ENCODE measurements around the gene APOBEC3H.
A peak's percentile ranks its signal among the peaks of the same experiment; 100 is the strongest.

APOBEC3H gene

GRCh38 chr22:39087881-39088684 is 9.0 kb upstream of the APOBEC3H start:
- Mint-ChIP-seq H3K4me3 (peak overlapping the region; percentile 25 to 82), H3K27ac (peak overlapping the region; percentile 96 to 99), H3K27me3 (no peaks in the 10 kb centered on the region), H3K4me1 (ENCODE audit: low read depth in 2 of 2) (peaks cover 76 to 88% of the 10 kb centered on the region in 2 donors), H3K9me3 (no peaks in the 10 kb centered on the region), H3K36me3 (ENCODE audit: insufficient read depth) (peaks cover 67% of the 10 kb centered on the region)
- no peak for ATAC-seq (replicated peaks)
- DNase-seq: no peak

DNA sequence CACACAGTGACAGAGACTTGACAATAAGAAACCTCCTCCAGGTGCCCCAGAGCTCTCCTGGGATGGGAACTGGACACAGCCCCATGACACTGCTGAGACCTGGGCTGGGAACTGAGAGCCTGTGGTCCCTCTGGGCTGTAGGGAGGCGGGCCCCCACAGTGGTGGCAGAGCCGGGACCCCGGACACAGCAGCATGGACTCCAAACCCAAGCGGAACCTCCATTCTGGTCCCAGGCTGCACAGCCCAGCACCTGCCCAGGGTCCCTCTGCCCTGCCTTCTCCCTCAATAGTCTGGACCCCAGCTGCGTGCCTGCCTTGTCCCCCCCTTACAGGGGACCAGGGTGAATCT is 8.4 kb upstream of the APOBEC3H start:
- Mint-ChIP-seq H3K9me3 (no peaks in the 10 kb centered on the region), H3K36me3 (ENCODE audit: insufficient read depth) (peaks cover 65% of the 10 kb centered on the region), H3K27ac (peak overlapping the region; percentile 96 to 99), H3K4me1 (ENCODE audit: low read depth in 2 of 2) (peaks cover 73 to 85% of the 10 kb centered on the region in 2 donors), H3K27me3 (no peaks in the 10 kb centered on the region), H3K4me3 (peak overlapping the region; percentile 82 to 84)
- no peak for DNase-seq
- ATAC-seq (replicated peaks): no peak

DNA sequence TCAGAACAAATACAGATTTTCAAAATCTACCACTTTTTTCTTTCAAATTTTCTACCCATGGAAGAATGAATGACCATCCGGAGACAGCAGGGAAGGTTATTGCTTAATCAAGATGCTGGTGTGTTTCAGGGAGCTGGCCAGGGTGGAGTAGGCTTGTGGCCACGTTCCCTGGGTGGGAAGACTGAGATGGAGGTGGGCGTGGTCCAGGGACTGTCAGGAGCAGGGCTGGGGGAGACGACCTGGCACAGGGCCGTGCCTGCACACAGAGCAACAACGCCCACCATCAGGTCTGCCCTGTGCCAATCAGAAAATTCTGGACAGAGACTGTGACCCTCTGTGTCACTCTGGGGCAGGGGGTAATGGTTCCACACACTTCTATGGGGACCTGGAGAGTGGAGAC is 7.1 kb upstream of the APOBEC3H start:
- no peaks in the 10 kb centered on the region for H3K27me3 Mint-ChIP-seq
- no peaks in the 10 kb centered on the region for H3K9me3 Mint-ChIP-seq
- ATAC-seq (replicated peaks) (no peak), DNase-seq (no peak)
- H3K4me3 Mint-ChIP-seq: peak overlapping the region; percentile 82 to 84
- peaks cover 79 to 93% of the 10 kb centered on the region in 2 donors for H3K4me1 Mint-ChIP-seq (ENCODE audit: low read depth in 2 of 2)
- peak overlapping the region; percentile 96 to 99 for H3K27ac Mint-ChIP-seq
- H3K36me3 Mint-ChIP-seq (ENCODE audit: insufficient read depth): peaks cover 63% of the 10 kb centered on the region

- H3K9me3 Mint-ChIP-seq: no peaks in the 10 kb centered on the region
- H3K4me3 Mint-ChIP-seq: peak overlapping the region; percentile 82 to 84
Observed at GRCh38 chr22:39090426-39091064, 6.5 kb upstream of the APOBEC3H start.

GRCh38 chr22:39091126-39092081 is 5.6 kb upstream of the APOBEC3H start:
- Mint-ChIP-seq H3K9me3 (no peaks in the 10 kb centered on the region), H3K27me3 (no peaks in the 10 kb centered on the region), H3K4me3 (peak overlapping the region; percentile 82 to 84), H3K36me3 (ENCODE audit: insufficient read depth) (peaks cover 50% of the 10 kb centered on the region), H3K4me1 (ENCODE audit: low read depth in 2 of 2) (peaks cover 82 to 94% of the 10 kb centered on the region in 2 donors), H3K27ac (peak overlapping the region; percentile 96 to 99)
- peak; percentile 1 for ATAC-seq (replicated peaks)
- DNase-seq: no peak

More at GRCh38 chr22:39090426-39091064, 6.5 kb upstream of the APOBEC3H start:
- peak; percentile 76 for ATAC-seq (replicated peaks)
- H3K4me1 Mint-ChIP-seq (ENCODE audit: low read depth in 2 of 2): peaks cover 81 to 93% of the 10 kb centered on the region in 2 donors
- H3K36me3 Mint-ChIP-seq (ENCODE audit: insufficient read depth): peaks cover 58% of the 10 kb centered on the region
- peak overlapping the region; percentile 96 to 99 for H3K27ac Mint-ChIP-seq
- H3K27me3 Mint-ChIP-seq: no peaks in the 10 kb centered on the region
- peak; percentile 89 to 92 (median 91) for DNase-seq

DNA sequence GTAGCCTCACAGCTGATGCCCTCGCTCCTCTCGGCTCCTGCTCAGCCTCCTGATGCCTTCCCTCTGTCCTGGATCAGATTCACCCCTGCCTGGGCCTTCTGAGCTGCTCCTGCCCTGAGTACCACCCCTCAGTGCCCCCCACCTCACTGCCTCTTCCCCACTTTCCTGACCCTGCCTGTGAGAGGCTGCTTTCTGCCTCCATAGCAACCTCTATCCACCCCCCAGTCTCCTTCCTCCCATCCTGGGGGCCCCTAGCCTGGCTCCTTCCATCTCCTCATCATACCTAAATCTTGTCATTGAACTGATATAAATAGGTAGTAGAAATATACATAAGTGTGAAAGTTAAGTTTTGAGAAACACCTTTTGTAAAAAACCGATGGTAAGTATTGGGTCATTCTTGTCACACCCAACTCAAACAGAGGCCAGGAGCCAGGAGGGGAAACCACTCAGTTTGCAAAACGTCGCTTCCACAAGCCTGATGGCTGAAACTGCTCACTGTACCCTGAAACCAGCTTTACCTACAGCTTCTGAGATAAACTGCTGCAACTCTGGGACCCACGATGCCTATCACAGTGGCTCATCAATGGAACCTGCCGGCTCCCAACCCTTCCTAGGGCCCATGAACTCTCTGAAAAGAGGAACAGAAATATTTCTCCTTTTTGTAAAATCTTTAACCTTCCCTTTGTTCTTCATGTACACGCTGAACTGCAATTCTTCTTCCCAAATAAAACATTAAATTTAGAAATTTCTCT is 4.8 kb upstream of the APOBEC3H start:
- H3K27ac Mint-ChIP-seq: peak overlapping the region; percentile 96 to 99
- H3K36me3 Mint-ChIP-seq (ENCODE audit: insufficient read depth): peaks cover 43% of the 10 kb centered on the region
- no peaks in the 10 kb centered on the region for H3K9me3 Mint-ChIP-seq
- no peaks in the 10 kb centered on the region for H3K27me3 Mint-ChIP-seq
- peaks cover 83 to 92% of the 10 kb centered on the region in 2 donors for H3K4me1 Mint-ChIP-seq (ENCODE audit: low read depth in 2 of 2)
- no peak for DNase-seq
- no peak for ATAC-seq (replicated peaks)
- peak overlapping the region; percentile 82 to 84 for H3K4me3 Mint-ChIP-seq

GRCh38 chr22:39094717-39095389 is 2.2 kb upstream of the APOBEC3H start:
- Mint-ChIP-seq H3K4me1 (ENCODE audit: low read depth in 2 of 2) (peaks cover 85 to 92% of the 10 kb centered on the region in 2 donors), H3K36me3 (ENCODE audit: insufficient read depth) (peaks cover 42% of the 10 kb centered on the region), H3K27me3 (no peaks in the 10 kb centered on the region), H3K4me3 (peak overlapping the region; percentile 68 to 71), H3K27ac (peak overlapping the region; percentile 96 to 98), H3K9me3 (no peaks in the 10 kb centered on the region)
- ATAC-seq (replicated peaks) (peak; percentile 12), DNase-seq (peak in 2 of 3 experiments; percentile 49 to 52)

DNA sequence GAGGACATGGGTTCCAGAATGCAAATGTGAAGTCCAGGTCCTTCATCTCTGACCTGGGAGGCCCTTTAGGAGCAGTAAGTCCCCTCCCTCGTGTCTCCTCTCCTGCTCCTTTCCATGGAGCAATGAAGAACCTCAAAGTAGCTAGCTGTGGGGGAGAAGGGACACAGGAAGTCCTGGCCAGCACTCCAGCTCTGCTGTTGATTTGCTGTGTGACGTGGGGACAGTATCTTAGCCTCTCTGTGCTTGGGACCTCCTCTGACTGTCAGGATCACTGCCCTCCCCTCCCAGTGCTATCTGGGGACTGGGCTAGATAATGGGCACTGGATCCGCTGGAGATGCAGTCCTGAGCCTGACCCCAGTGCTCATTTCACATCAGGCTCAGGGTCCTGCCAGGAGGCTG is 1.1 kb upstream of the APOBEC3H start:
- H3K27me3 Mint-ChIP-seq: no peaks in the 10 kb centered on the region
- no peak for DNase-seq
- no peaks in the 10 kb centered on the region for H3K9me3 Mint-ChIP-seq
- H3K36me3 Mint-ChIP-seq (ENCODE audit: insufficient read depth): peaks cover 33% of the 10 kb centered on the region
- H3K4me1 Mint-ChIP-seq (ENCODE audit: low read depth in 2 of 2): peaks cover 78 to 89% of the 10 kb centered on the region in 2 donors
- H3K27ac Mint-ChIP-seq: peak overlapping the region; percentile 96 to 98
- H3K4me3 Mint-ChIP-seq: peak overlapping the region; percentile 71 to 82
- no peak for ATAC-seq (replicated peaks)

GRCh38 chr22:39098026-39098425 is 982 bp downstream of the APOBEC3H start:
- H3K36me3 Mint-ChIP-seq (ENCODE audit: insufficient read depth): peaks cover 20% of the 10 kb centered on the region
- no peaks in the 10 kb centered on the region for H3K9me3 Mint-ChIP-seq
- H3K4me1 Mint-ChIP-seq (ENCODE audit: low read depth in 2 of 2): peaks cover 64 to 71% of the 10 kb centered on the region in 2 donors
- H3K27me3 Mint-ChIP-seq: no peaks in the 10 kb centered on the region
- peak overlapping the region; percentile 96 to 98 for H3K27ac Mint-ChIP-seq
- H3K4me3 Mint-ChIP-seq: peak overlapping the region; percentile 79 to 82
- ATAC-seq (replicated peaks): no peak
- no peak for DNase-seq

- Mint-ChIP-seq H3K4me1 (ENCODE audit: low read depth in 2 of 2) (peaks cover 62 to 68% of the 10 kb centered on the region in 2 donors), H3K9me3 (no peaks in the 10 kb centered on the region), H3K27ac (peak overlapping the region; percentile 96 to 98), H3K36me3 (ENCODE audit: insufficient read depth) (peaks cover 20% of the 10 kb centered on the region), H3K27me3 (no peaks in the 10 kb centered on the region), H3K4me3 (peak overlapping the region; percentile 79 to 82)
- DNase-seq (no peak), ATAC-seq (replicated peaks) (no peak)
Observed at GRCh38 chr22:39098576-39098975, 1.5 kb downstream of the APOBEC3H start.

- Mint-ChIP-seq H3K4me3 (no peak overlapping the region), H3K9me3 (no peaks in the 10 kb centered on the region), H3K27me3 (no peaks in the 10 kb centered on the region), H3K4me1 (ENCODE audit: low read depth in 2 of 2) (peaks cover 39 to 45% of the 10 kb centered on the region in 2 donors), H3K36me3 (ENCODE audit: insufficient read depth) (peaks cover 10% of the 10 kb centered on the region), H3K27ac (no peak overlapping the region)
- ATAC-seq (replicated peaks): no peak
- no peak for DNase-seq
Observed at GRCh38 chr22:39101226-39101625, 4.2 kb downstream of the APOBEC3H start.

DNA sequence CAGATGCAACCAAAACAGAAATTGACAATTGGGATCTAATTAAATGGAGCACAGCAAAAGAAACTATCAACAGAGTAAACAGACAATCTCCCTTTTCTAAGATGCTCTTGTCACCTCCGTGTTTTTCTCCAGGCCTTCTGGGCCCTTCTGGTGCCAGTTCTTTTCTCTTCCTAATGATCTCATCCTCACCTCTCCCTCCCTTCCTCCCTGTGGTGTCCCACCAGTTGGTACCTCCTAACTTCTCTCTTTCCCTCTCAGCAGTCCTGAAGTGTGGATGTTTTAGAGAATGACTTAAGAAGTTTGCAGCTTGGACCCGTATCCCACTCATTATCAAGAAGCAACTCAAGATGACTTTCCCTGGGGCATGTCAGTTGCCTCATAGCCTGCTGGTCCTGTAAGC is 6.4 kb downstream of the APOBEC3H start:
- DNase-seq (no peak), ATAC-seq (replicated peaks) (no peak)
- no peaks in the 10 kb centered on the region for H3K27me3 Mint-ChIP-seq

More for the DNA sequence above, 6.4 kb downstream of the APOBEC3H start:
- Mint-ChIP-seq H3K9me3 (no peaks in the 10 kb centered on the region), H3K4me3 (no peak overlapping the region), H3K27ac (no peak overlapping the region), H3K36me3 (ENCODE audit: insufficient read depth) (no peaks in the 10 kb centered on the region), H3K4me1 (ENCODE audit: low read depth in 2 of 2) (peaks cover 23 to 28% of the 10 kb centered on the region in 2 donors)

All from effector memory CD8-positive, alpha-beta T cell (primary cell).